Measurements from ENCODE around the gene MAB21L4. TPM values are rescaled to one million over a fixed set of nuclear protein-coding genes. Genes with fewer than 3 reads are reported as not detected.

Gene MAB21L4
- total and polyA plus RNA-seq, 2 of the 8 experiments (the other 6 are each of a cell fraction or from before 2014, with no cell fraction given), result 0.11 TPM; not detected in 1

DNA sequence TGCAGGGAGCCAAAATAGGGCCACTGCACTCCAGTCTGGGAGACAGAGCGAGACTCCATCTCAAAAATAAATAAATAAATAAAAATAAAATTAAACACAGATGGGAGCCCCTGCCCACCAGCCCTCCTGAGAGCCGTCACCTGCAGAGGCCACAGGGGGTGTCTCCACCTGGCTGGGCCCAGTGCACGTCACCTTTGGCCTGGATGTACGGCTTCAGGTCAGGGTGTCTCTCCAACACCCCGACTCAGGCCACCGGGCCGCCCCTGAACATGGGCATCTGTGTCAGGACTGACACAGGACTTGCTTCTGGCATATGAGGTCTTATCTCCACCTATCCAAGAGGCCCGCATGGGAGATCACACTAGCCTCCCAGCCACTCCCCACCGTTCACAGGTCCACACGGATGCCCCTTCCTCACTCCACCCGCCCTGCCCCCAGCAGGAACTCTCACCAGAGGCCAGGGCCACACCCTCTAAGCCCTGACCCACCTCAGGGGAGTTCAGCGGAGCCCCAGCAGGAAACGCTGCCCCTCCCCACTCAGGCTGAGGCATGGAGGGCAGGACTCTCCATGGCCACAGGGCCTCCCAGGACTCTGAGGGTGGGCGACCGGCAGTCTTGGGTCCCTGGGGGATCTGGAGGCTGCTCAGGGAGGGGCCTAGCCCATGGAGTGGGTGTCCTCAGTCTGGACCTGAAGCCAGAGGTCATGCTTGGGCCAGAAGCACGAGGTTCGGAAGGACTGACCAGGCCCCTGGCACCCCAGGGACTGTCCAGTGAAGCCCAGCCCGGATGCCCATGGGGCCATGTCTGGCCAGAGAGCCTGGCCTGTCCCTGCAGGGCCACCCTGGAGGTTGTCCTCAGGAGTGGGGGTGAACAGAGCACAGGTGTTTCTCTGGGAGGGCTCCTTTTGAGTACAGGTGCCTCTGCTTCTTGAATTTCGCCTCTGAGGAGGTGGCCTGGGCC lies 8.5 kb upstream of the MAB21L4 start:
- no peak for DNase-seq (ENCODE audit: low read depth in 1 of 2, low spot score in 2 of 2)
- CTCF ChIA-PET (ENCODE audit: partially characterized antibody), result interaction anchor here (0.8 to 0.9 kb wide), 2 partner anchors 43 to 173 kb away, joined by 3 read pairs; no protein-coding TSS in a partner anchor
- TF ChIP-seq NRF1 (IDR thresholded peaks at IDR 0.05; ENCODE audit: low read depth, low read length), result no peak
- no peak for TF ChIP-seq TCF12 (IDR thresholded peaks at IDR 0.05; ENCODE audit: low read depth, low read length)
- no peak for TF ChIP-seq EZH2 (IDR thresholded peaks at IDR 0.05; ENCODE audit: low read depth, low read length, severe bottlenecking)
- TF ChIP-seq KDM4A (IDR thresholded peaks at IDR 0.05; ENCODE audit: low read depth, low read length, severe bottlenecking), result no peak
- no peak for TF ChIP-seq POU5F1 (IDR thresholded peaks at IDR 0.05; ENCODE audit: low read depth, low read length)
- TF ChIP-seq TAF7 (optimal IDR thresholded peaks at IDR 0.05; ENCODE audit: borderline replicate concordance, low read depth, low read length), result no peak
- no peak for TF ChIP-seq CEBPB (IDR thresholded peaks at IDR 0.05; ENCODE audit: low read depth, low read length)
- no peak for TF ChIP-seq YY1 (IDR thresholded peaks at IDR 0.05; ENCODE audit: low read depth, low read length)
- no peak for TF ChIP-seq TAF1 (IDR thresholded peaks at IDR 0.05; ENCODE audit: low read depth, low read length)
- TF ChIP-seq BACH1 (IDR thresholded peaks at IDR 0.05; ENCODE audit: low read length), result no peak
- TF ChIP-seq HDAC6 (IDR thresholded peaks at IDR 0.05; ENCODE audit: low read depth, low read length), result no peak
- TF ChIP-seq NANOG (IDR thresholded peaks at IDR 0.05; ENCODE audit: insufficient read depth, low read depth, low read length, poor library complexity, severe bottlenecking), result no peak

More for the DNA sequence above, 8.5 kb upstream of the MAB21L4 start:
- Histone ChIP-seq H3K79me1 (ENCODE audit: low read depth, low read length) (no peaks in the 10 kb centered on the region), H3K9me3 (ENCODE audit: insufficient read depth in 2 of 2, low read depth in 1 of 2, low read length in 1 of 2) (peaks cover 0 to 3% of the 10 kb centered on the region in 2 experiments; a peak in 1 of 4 replicates), H4K91ac (replicated peaks; ENCODE audit: insufficient read length, low read length) (no peak overlapping the region), H3K14ac (ENCODE audit: insufficient read length) (no peak overlapping the region), H2BK15ac (ENCODE audit: low read length) (no peak overlapping the region), H3K4me3 (ENCODE audit: extremely low read depth in 1 of 4, insufficient read depth in 2 of 4, low read depth in 3 of 4, low read length in 4 of 4) (no peak overlapping the region), H3K79me2 (ENCODE audit: control insufficient read depth in 1 of 2, insufficient read depth in 2 of 2, low read length in 2 of 2) (no peaks in the 10 kb centered on the region), H4K8ac (ENCODE audit: extremely low read depth, insufficient read depth, low read length) (no peak overlapping the region), H4K5ac (ENCODE audit: insufficient read length, low read depth, low read length) (no peak overlapping the region), H3K23me2 (ENCODE audit: low read depth, low read length) (no peaks in the 10 kb centered on the region), H4K20me1 (replicated peaks in 1 of 2; ENCODE audit: control insufficient read depth in 1 of 2, insufficient read depth in 2 of 2, low read length in 2 of 2) (peaks cover 0 to 2% of the 10 kb centered on the region in 2 experiments), H2BK20ac (ENCODE audit: low read length) (no peak overlapping the region), H3K27ac (ENCODE audit: low read depth, low read length) (no peak overlapping the region), H3K36me3 (ENCODE audit: control insufficient read depth in 2 of 4, insufficient read depth in 4 of 4, low read length in 3 of 4) (no peaks in the 10 kb centered on the region), H2BK120ac (replicated peaks; ENCODE audit: low read depth, low read length) (no peak overlapping the region), H3K4me2 (ENCODE audit: insufficient read depth in 1 of 2, low read depth in 2 of 2, low read length in 2 of 2) (no peak overlapping the region), H2AFZ (ENCODE audit: low read length) (no peak overlapping the region), H2AK5ac (ENCODE audit: low read depth, low read length) (no peak overlapping the region), H3K18ac (ENCODE audit: extremely low read depth, low read length) (no peak overlapping the region), H2BK12ac (ENCODE audit: low read depth, low read length) (no peak overlapping the region), H3K4ac (replicated peaks; ENCODE audit: insufficient read length, low read depth, low read length) (no peak overlapping the region), H2BK5ac (ENCODE audit: low read depth, low read length) (no peak overlapping the region), H3K27me3 (replicated peaks in 1 of 4; ENCODE audit: control insufficient read depth in 3 of 4, extremely low read depth in 1 of 4, insufficient read depth in 3 of 4, low read length in 3 of 4) (no peaks in the 10 kb centered on the region), H3K9ac (replicated peaks in 1 of 4; ENCODE audit: extremely low read depth in 1 of 4, low read depth in 3 of 4, low read length in 3 of 4) (no peak overlapping the region), H3K23ac (ENCODE audit: insufficient read length) (no peak overlapping the region), H3K56ac (replicated peaks; ENCODE audit: insufficient read length, low read depth, low read length) (no peak overlapping the region), H3K4me1 (replicated peaks in 1 of 4; ENCODE audit: control insufficient read depth in 3 of 4, insufficient read depth in 4 of 4, low read length in 3 of 4) (no peaks in the 10 kb centered on the region)
- 83% methylated on average over 19 of the region's 19 CpGs; no CpG with 5 or more reads in 1 of the 2 experiments for WGBS, 2 experiments (ENCODE audit: extremely low coverage in 1 of 2, insufficient coverage in 1 of 2, insufficient read length in 1 of 2, insufficient replicate concordance in 2 of 2, low coverage in 1 of 2, low lambda C conversion rate in 2 of 2, missing lambda C conversion rate in 1 of 2)
- POLR2A ChIA-PET (ENCODE audit: partially characterized antibody), result no interaction called here
- FAIRE-seq, result no peak

Data from H1 (cell line).